GM18868 (cell line): ENCODE measurements around the gene NDUFV3.
"Not testable (repeated sequence)": the region's sequence is repeated elsewhere in the genome, so short reads cannot be mapped to it uniquely, and the experiment has no call there.

Experiments used
- ATAC-seq: cut with Tn5 transposase; IDR thresholded peaks from one replicate; pipeline ENCODE4 v1.9.1; 2021; ENCODE audit warnings: mild to moderate bottlenecking, moderate library complexity; ENCODE audit not compliant: unreplicated experiment

Gene NDUFV3

GRCh38 chr21:42933137-42933970, 40.2 kb downstream of the NDUFV3 start:
- ATAC-seq: not testable (repeated sequence)

GRCh38 chr21:42933973-42934372, 40.9 kb downstream of the NDUFV3 start:
- ATAC-seq: not testable (repeated sequence)

GRCh38 chr21:42936360-42936759, 43.3 kb downstream of the NDUFV3 start:
- not testable (repeated sequence) for ATAC-seq

- ATAC-seq: not testable (repeated sequence)
Measured at GRCh38 chr21:42937034-42937940, 44.2 kb downstream of the NDUFV3 start.

GRCh38 chr21:42937960-42938605, 45.0 kb downstream of the NDUFV3 start:
- no peak for ATAC-seq

- ATAC-seq: not testable (repeated sequence)
Measured at GRCh38 chr21:42938606-42938995, 45.5 kb downstream of the NDUFV3 start.

- ATAC-seq: no peak
Measured at GRCh38 chr21:42939582-42940413, 46.7 kb downstream of the NDUFV3 start.

- ATAC-seq: no peak
Measured at GRCh38 chr21:42941696-42942085, 48.6 kb downstream of the NDUFV3 start.

GRCh38 chr21:42942244-42942643, 49.1 kb downstream of the NDUFV3 start:
- no peak for ATAC-seq

GRCh38 chr21:42949094-42949755, 56.1 kb downstream of the NDUFV3 start:
- ATAC-seq: not testable (repeated sequence)

GRCh38 chr21:42951193-42951592, 58.1 kb downstream of the NDUFV3 start:
- ATAC-seq: not testable (repeated sequence)

- peak; percentile 95 for ATAC-seq
Measured at GRCh38 chr21:42956824-42957630, 63.9 kb downstream of the NDUFV3 start.

- not testable (repeated sequence) for ATAC-seq
Measured at GRCh38 chr21:42958122-42958521, 65.0 kb downstream of the NDUFV3 start.

GRCh38 chr21:42959728-42960127, 66.6 kb downstream of the NDUFV3 start:
- ATAC-seq: no peak

GRCh38 chr21:42962380-42963007, 69.4 kb downstream of the NDUFV3 start:
- no peak for ATAC-seq
